Measurements from ENCODE around the gene UBE2E2. TPM values are rescaled to one million over a fixed set of nuclear protein-coding genes. Genes with fewer than 3 reads are reported as not detected.

UBE2E2 gene
- polyA plus RNA-seq, 1 donor, result 15.4 TPM

- Histone ChIP-seq H3K36me3 (ENCODE audit: control insufficient read depth, insufficient read depth, low read length) (no peaks in the 10 kb centered on the region), H3K9me3 (ENCODE audit: control insufficient read depth, low read depth, low read length) (no peaks in the 10 kb centered on the region), H3K27ac (ENCODE audit: low read length) (no peak overlapping the region), H3K4me1 (ENCODE audit: control insufficient read depth, insufficient read depth, low read length) (no peaks in the 10 kb centered on the region), H3K27me3 (ENCODE audit: control insufficient read depth, insufficient read depth, low read length) (no peaks in the 10 kb centered on the region), H3K4me3 (ENCODE audit: low read length) (no peak overlapping the region)
- DNase-seq, result no peak
- no CpG with 5 or more reads among the region's 2 CpGs for WGBS (ENCODE audit: insufficient coverage, low lambda C conversion rate)
These were observed 232.2 kb downstream of the UBE2E2 start for GRCh38 chr3:23435318-23435717.

DNA sequence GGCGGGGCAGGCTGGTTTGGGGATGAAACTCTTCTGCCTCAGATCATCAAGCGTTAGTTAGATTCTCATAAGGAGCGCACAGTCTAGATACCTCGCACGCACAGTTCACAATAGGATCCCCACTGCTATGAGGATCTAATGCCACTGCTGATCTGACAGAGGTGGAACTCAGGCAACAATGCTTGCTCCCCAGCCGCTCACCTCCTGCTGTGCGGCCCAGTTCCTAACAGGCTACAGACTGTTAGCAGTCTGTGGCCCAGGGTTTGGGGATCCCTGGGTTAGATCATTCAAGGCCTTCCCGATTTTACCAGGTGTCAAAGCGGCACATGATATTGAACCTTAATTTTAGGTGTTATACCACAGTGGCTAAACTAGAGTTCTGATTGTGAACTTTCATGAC is 232.8 kb downstream of the UBE2E2 start:
- Histone ChIP-seq H3K36me3 (ENCODE audit: control insufficient read depth, insufficient read depth, low read length) (no peaks in the 10 kb centered on the region), H3K27ac (ENCODE audit: low read length) (no peak overlapping the region), H3K27me3 (ENCODE audit: control insufficient read depth, insufficient read depth, low read length) (no peaks in the 10 kb centered on the region), H3K4me3 (ENCODE audit: low read length) (no peak overlapping the region), H3K9me3 (ENCODE audit: control insufficient read depth, low read depth, low read length) (no peaks in the 10 kb centered on the region), H3K4me1 (ENCODE audit: control insufficient read depth, insufficient read depth, low read length) (no peaks in the 10 kb centered on the region)
- WGBS (ENCODE audit: insufficient coverage, low lambda C conversion rate), result 100% methylated on average over 1 of the region's 9 CpGs
- no peak for DNase-seq

DNA sequence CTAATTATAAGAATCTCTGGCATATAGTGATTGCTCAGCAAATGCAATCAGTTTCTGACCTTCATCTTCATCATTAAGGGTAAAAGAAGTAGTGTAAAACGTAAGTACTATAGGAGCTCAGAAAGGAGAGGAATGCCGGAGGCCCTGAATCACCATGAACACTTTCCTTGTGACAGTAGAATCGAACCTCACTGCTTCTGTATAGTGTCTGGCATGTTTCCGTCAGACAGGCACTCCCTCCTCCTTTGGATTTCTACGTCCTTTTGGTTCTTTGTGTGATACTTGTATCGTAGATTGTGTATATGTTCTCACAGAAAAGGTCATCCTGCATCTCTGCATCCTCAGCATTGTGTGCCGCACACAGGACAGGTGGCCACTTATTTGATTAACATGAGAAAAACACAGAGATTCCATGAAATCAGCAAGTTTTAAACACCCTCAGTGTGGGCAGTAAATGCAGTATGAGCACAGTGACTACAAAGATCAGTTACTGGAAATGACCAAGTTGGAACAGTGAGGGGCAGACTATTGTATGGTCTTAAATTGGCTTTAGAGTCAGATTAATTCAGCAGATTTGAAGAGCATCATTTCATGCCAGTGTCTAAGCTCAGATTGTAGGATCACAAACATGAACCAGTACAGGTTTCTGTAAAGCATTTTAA is 234.5 kb downstream of the UBE2E2 start:
- no peaks in the 10 kb centered on the region for H3K36me3 ChIP-seq (ENCODE audit: control insufficient read depth, insufficient read depth, low read length)
- no peaks in the 10 kb centered on the region for H3K27me3 ChIP-seq (ENCODE audit: control insufficient read depth, insufficient read depth, low read length)
- no peaks in the 10 kb centered on the region for H3K4me1 ChIP-seq (ENCODE audit: control insufficient read depth, insufficient read depth, low read length)
- H3K4me3 ChIP-seq (ENCODE audit: low read length), result no peak overlapping the region
- no peaks in the 10 kb centered on the region for H3K9me3 ChIP-seq (ENCODE audit: control insufficient read depth, low read depth, low read length)
- WGBS (ENCODE audit: insufficient coverage, low lambda C conversion rate), result 80% methylated on average over 1 of the region's 7 CpGs
- no peak for DNase-seq
- no peak overlapping the region for H3K27ac ChIP-seq (ENCODE audit: low read length)

- Histone ChIP-seq H3K36me3 (ENCODE audit: control insufficient read depth, insufficient read depth, low read length) (no peaks in the 10 kb centered on the region), H3K27ac (ENCODE audit: low read length) (no peak overlapping the region), H3K9me3 (ENCODE audit: control insufficient read depth, low read depth, low read length) (no peaks in the 10 kb centered on the region), H3K4me1 (ENCODE audit: control insufficient read depth, insufficient read depth, low read length) (no peaks in the 10 kb centered on the region), H3K27me3 (ENCODE audit: control insufficient read depth, insufficient read depth, low read length) (no peaks in the 10 kb centered on the region), H3K4me3 (ENCODE audit: low read length) (no peak overlapping the region)
- no peak for DNase-seq
These were observed 235.5 kb downstream of the UBE2E2 start for GRCh38 chr3:23438657-23439056.

DNA sequence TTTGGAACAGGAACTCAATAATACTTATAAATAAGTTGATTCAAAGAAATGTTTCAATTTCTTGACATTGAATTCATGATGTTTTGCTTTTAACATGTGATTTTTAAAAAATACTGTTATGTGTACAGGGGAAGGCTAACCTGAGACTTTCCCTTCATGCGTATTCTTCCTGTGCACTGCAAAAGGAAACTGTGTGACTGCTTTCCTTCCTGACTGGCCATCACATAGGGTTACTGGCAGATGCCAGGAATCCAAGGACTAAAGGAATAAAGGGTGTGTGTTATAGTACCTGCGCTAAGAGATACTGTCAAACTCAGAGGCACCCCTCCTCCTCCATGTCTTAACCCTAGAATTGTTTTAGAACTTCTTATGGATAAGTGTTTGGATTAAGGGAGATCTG is 236.0 kb downstream of the UBE2E2 start:
- no peaks in the 10 kb centered on the region for H3K36me3 ChIP-seq (ENCODE audit: control insufficient read depth, insufficient read depth, low read length)
- no peaks in the 10 kb centered on the region for H3K4me1 ChIP-seq (ENCODE audit: control insufficient read depth, insufficient read depth, low read length)
- H3K4me3 ChIP-seq (ENCODE audit: low read length), result no peak overlapping the region
- no CpG with 5 or more reads among the region's 2 CpGs for WGBS (ENCODE audit: insufficient coverage, low lambda C conversion rate)
- no peaks in the 10 kb centered on the region for H3K9me3 ChIP-seq (ENCODE audit: control insufficient read depth, low read depth, low read length)
- DNase-seq, result no peak
- no peaks in the 10 kb centered on the region for H3K27me3 ChIP-seq (ENCODE audit: control insufficient read depth, insufficient read depth, low read length)
- no peak overlapping the region for H3K27ac ChIP-seq (ENCODE audit: low read length)

GRCh38 chr3:23440416-23441294 is 237.5 kb downstream of the UBE2E2 start:
- Histone ChIP-seq H3K27ac (ENCODE audit: low read length) (no peak overlapping the region), H3K4me1 (ENCODE audit: control insufficient read depth, insufficient read depth, low read length) (no peaks in the 10 kb centered on the region), H3K36me3 (ENCODE audit: control insufficient read depth, insufficient read depth, low read length) (no peaks in the 10 kb centered on the region), H3K27me3 (ENCODE audit: control insufficient read depth, insufficient read depth, low read length) (no peaks in the 10 kb centered on the region), H3K4me3 (ENCODE audit: low read length) (no peak overlapping the region), H3K9me3 (ENCODE audit: control insufficient read depth, low read depth, low read length) (no peaks in the 10 kb centered on the region)
- no peak for DNase-seq
- WGBS (ENCODE audit: insufficient coverage, low lambda C conversion rate), result 84% methylated on average over 4 of the region's 12 CpGs

DNA sequence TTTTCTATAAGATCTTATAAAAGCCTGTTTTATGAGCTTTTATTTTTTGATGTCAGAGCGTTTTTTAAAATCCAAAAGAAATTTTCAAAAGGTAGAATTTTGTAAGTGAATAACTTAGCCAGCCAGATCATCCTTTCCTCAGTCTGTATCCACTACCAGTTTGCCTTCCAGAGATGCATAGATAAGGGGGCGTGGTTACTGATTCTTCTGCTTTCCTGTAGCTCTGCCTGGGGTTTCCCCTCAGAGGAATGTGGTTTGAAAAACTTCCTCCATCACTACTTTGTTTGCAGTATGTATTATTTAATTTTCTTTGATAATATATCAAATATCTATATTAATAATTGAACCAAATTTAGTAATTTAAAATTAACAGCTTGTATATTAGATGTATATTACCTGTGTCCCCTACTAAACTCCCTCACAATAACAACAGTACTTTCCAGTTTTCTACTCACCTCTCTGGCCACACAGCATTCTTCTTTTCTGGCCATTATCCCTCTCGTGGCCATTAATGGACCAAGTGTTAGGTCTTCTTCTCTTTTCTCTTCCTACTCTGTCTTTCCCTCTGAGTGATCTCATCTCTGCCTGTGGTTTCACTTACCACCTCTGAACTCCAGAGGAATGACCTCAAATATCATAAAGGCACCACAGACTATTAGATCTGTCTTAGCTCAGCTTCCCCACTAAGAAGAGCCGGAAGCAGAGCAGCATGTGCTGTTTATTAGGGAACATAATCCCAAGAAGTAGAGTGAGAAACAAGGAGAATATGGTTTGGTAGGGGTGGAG is 239.7 kb downstream of the UBE2E2 start:
- Histone ChIP-seq H3K27ac (ENCODE audit: low read length) (no peak overlapping the region), H3K27me3 (ENCODE audit: control insufficient read depth, insufficient read depth, low read length) (no peaks in the 10 kb centered on the region), H3K4me3 (ENCODE audit: low read length) (no peak overlapping the region), H3K36me3 (ENCODE audit: control insufficient read depth, insufficient read depth, low read length) (no peaks in the 10 kb centered on the region), H3K9me3 (ENCODE audit: control insufficient read depth, low read depth, low read length) (no peaks in the 10 kb centered on the region), H3K4me1 (ENCODE audit: control insufficient read depth, insufficient read depth, low read length) (no peaks in the 10 kb centered on the region)
- no peak for DNase-seq
- 61% methylated on average over 2 of the region's 4 CpGs for WGBS (ENCODE audit: insufficient coverage, low lambda C conversion rate)

DNA sequence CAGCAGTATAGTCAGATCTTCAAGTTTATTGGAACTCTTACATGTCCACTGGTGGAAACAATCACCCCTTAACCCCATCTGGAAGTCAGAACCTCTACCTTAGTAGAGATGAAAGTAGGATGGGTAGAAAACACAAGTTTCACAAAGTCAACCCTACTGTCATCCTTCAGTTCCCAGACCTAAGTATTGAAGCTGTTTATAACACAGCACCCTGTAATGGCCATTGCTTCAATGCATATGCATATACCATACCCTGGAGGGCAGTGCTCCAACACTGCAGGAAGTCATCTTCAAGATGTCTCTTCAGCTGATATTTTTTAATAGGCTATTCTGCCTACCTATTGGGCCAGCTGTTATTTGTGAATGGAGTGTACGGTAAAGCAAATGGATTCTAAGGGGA is 241.3 kb downstream of the UBE2E2 start:
- no peaks in the 10 kb centered on the region for H3K36me3 ChIP-seq (ENCODE audit: control insufficient read depth, insufficient read depth, low read length)
- no peaks in the 10 kb centered on the region for H3K4me1 ChIP-seq (ENCODE audit: control insufficient read depth, insufficient read depth, low read length)
- H3K27me3 ChIP-seq (ENCODE audit: control insufficient read depth, insufficient read depth, low read length), result no peaks in the 10 kb centered on the region
- WGBS (ENCODE audit: insufficient coverage, low lambda C conversion rate), result no CpG with 5 or more reads among the region's 1 CpG
- no peak overlapping the region for H3K4me3 ChIP-seq (ENCODE audit: low read length)
- no peak for DNase-seq
- no peaks in the 10 kb centered on the region for H3K9me3 ChIP-seq (ENCODE audit: control insufficient read depth, low read depth, low read length)
- no peak overlapping the region for H3K27ac ChIP-seq (ENCODE audit: low read length)

DNA sequence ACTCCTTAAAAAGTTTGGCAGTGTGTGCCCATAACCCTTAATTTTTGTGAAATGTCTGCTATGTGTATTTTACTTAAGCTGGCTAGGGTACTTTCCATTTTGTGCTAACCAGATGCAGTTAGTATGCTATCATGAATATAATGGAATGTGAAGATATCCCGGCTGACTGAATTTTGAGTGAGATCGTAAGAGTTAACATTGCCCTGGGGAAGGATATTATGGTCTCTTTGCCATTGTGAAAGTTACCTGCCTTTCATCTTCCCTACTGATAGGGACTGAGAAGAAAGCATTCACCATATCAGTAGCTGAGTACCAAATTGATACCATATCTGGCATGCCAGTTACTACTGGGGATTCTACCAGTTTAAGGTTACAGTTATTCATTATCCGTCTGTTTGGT is 243.2 kb downstream of the UBE2E2 start:
- no peaks in the 10 kb centered on the region for H3K4me1 ChIP-seq (ENCODE audit: control insufficient read depth, insufficient read depth, low read length)
- DNase-seq, result no peak
- H3K27ac ChIP-seq (ENCODE audit: low read length), result no peak overlapping the region
- H3K9me3 ChIP-seq (ENCODE audit: control insufficient read depth, low read depth, low read length), result no peaks in the 10 kb centered on the region
- H3K27me3 ChIP-seq (ENCODE audit: control insufficient read depth, insufficient read depth, low read length), result no peaks in the 10 kb centered on the region
- WGBS (ENCODE audit: insufficient coverage, low lambda C conversion rate), result 43% methylated on average over 2 of the region's 3 CpGs
- H3K4me3 ChIP-seq (ENCODE audit: low read length), result no peak overlapping the region
- no peaks in the 10 kb centered on the region for H3K36me3 ChIP-seq (ENCODE audit: control insufficient read depth, insufficient read depth, low read length)

DNA sequence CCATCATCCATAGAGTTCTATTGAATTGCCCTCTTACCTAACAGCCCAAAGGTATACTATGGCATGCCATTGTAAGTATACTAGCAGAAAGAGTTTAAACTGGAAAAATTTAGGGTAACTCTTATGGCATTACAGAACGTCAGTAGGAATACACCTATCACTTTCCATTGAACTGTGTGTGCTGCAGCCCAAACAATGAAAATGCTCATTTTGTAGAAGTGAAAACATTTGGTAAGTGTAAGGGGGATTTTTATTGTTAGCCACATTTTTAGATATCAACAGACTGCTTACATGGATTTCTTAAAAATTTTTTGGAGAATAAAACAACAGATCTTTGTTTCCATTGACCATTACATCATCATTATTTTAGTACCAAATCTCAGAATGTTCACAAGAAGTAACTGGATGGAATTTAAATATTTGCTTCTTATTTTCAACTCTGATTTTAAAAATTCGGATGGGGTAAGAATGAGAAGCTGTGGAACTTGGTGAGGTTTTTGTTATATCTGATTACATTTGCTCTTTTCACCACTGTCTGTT is 245.9 kb downstream of the UBE2E2 start:
- WGBS (ENCODE audit: insufficient coverage, low lambda C conversion rate), result no CpG with 5 or more reads among the region's 2 CpGs

More for the DNA sequence above, 245.9 kb downstream of the UBE2E2 start:
- H3K27ac ChIP-seq (ENCODE audit: low read length), result no peak overlapping the region
- H3K4me3 ChIP-seq (ENCODE audit: low read length), result no peak overlapping the region
- DNase-seq, result no peak
- H3K4me1 ChIP-seq (ENCODE audit: control insufficient read depth, insufficient read depth, low read length), result no peaks in the 10 kb centered on the region
- no peaks in the 10 kb centered on the region for H3K9me3 ChIP-seq (ENCODE audit: control insufficient read depth, low read depth, low read length)
- H3K27me3 ChIP-seq (ENCODE audit: control insufficient read depth, insufficient read depth, low read length), result no peaks in the 10 kb centered on the region
- H3K36me3 ChIP-seq (ENCODE audit: control insufficient read depth, insufficient read depth, low read length), result no peaks in the 10 kb centered on the region
